ENCODE measurements around the gene CHMP1A. TPM values are rescaled to one million over a fixed set of nuclear protein-coding genes. Genes with fewer than 3 reads are reported as not detected.
A peak's percentile ranks its signal among the peaks of the same experiment; 100 is the strongest.
"Not testable (repeated sequence)": the region's sequence is repeated elsewhere in the genome, so short reads cannot be mapped to it uniquely, and the experiment has no call there.

Gene CHMP1A
- total RNA-seq, 5 donors from 2014 or later (not counting 1 experiment from before 2014, with no cell fraction given), result 73.1 to 97.4 (median 90.4) TPM

GRCh38 chr16:89667000-89667399 lies 9.5 kb upstream of the CHMP1A start:
- H3K27me3 Mint-ChIP-seq; H3K4me3 ChIP-seq (ENCODE audit: control insufficient read depth in 1 of 2, extremely low read depth in 1 of 2, low read length in 1 of 2); POLR2A ChIA-PET; H3K4me3 Mint-ChIP-seq; H3K27ac Mint-ChIP-seq; H3K4me1 ChIP-seq (ENCODE audit: control insufficient read depth in 1 of 2, extremely low read depth in 1 of 2, insufficient read depth in 2 of 2, low read length in 2 of 2); H3K27me3 ChIP-seq (replicated peaks in 1 of 2; ENCODE audit: control insufficient read depth in 2 of 2, extremely low read depth in 1 of 2, insufficient read depth in 2 of 2, low read length in 1 of 2); ATAC-seq (replicated peaks in 1 of 4); H3K27ac ChIP-seq (ENCODE audit: low read length); H3K9me3 Mint-ChIP-seq; H3K36me3 ChIP-seq (ENCODE audit: control insufficient read depth in 2 of 2, extremely low read depth in 1 of 2, insufficient read depth in 1 of 2, low read length in 1 of 2); CTCF ChIA-PET; H3K9me3 ChIP-seq: not testable (repeated sequence)
- peaks cover 9 to 13% (median 11%) of the 10 kb centered on the region in 3 donors for H3K4me1 Mint-ChIP-seq
- WGBS (ENCODE audit: insufficient coverage), result no CpG with 5 or more reads among the region's 7 CpGs
- peaks cover 10% of the 10 kb centered on the region for H3K36me3 Mint-ChIP-seq
- peak in 1 of 35 experiments; percentile 29 for DNase-seq

- Mint-ChIP-seq H3K4me1 (peaks cover 13 to 15% (median 13%) of the 10 kb centered on the region in 3 donors), H3K36me3 (peaks cover 17% of the 10 kb centered on the region)
- ATAC-seq (replicated peaks in 1 of 4); CTCF ChIA-PET; H3K27me3 Mint-ChIP-seq; H3K27ac Mint-ChIP-seq; DNase-seq; H3K27ac ChIP-seq (ENCODE audit: low read length); H3K4me1 ChIP-seq (ENCODE audit: control insufficient read depth in 1 of 2, extremely low read depth in 1 of 2, insufficient read depth in 2 of 2, low read length in 2 of 2); H3K4me3 ChIP-seq (ENCODE audit: control insufficient read depth in 1 of 2, extremely low read depth in 1 of 2, low read length in 1 of 2); H3K9me3 Mint-ChIP-seq; H3K9me3 ChIP-seq; POLR2A ChIA-PET; H3K4me3 Mint-ChIP-seq; H3K27me3 ChIP-seq (replicated peaks in 1 of 2; ENCODE audit: control insufficient read depth in 2 of 2, extremely low read depth in 1 of 2, insufficient read depth in 2 of 2, low read length in 1 of 2); H3K36me3 ChIP-seq (ENCODE audit: control insufficient read depth in 2 of 2, extremely low read depth in 1 of 2, insufficient read depth in 1 of 2, low read length in 1 of 2): not testable (repeated sequence)
- WGBS (ENCODE audit: insufficient coverage), result 80% methylated on average over 2 of the region's 11 CpGs
These were observed 6.7 kb upstream of the CHMP1A start for GRCh38 chr16:89664238-89664637.

- 89% methylated on average over 7 of the region's 9 CpGs for WGBS (ENCODE audit: insufficient coverage)
These were observed 3.7 kb upstream of the CHMP1A start for GRCh38 chr16:89661215-89661614.

GRCh38 chr16:89660146-89660545 lies 2.6 kb upstream of the CHMP1A start:
- Mint-ChIP-seq H3K4me3 (peak overlapping the region in 2 of 3 donors; percentile 15 to 34), H3K36me3 (peaks cover 17% of the 10 kb centered on the region), H3K27ac (no peak overlapping the region), H3K9me3 (no peaks in the 10 kb centered on the region), H3K4me1 (peaks cover 21 to 30% (median 26%) of the 10 kb centered on the region in 3 donors), H3K27me3 (no peaks in the 10 kb centered on the region)
- 97% methylated on average over 6 of the region's 7 CpGs for WGBS (ENCODE audit: insufficient coverage)
- peaks cover 2 to 37% of the 10 kb centered on the region in 2 experiments for H3K4me1 ChIP-seq (ENCODE audit: control insufficient read depth in 1 of 2, extremely low read depth in 1 of 2, insufficient read depth in 2 of 2, low read length in 2 of 2)
- H3K4me3 ChIP-seq (ENCODE audit: control insufficient read depth in 1 of 2, extremely low read depth in 1 of 2, low read length in 1 of 2), result no peak overlapping the region
- H3K9me3 ChIP-seq, result no peaks in the 10 kb centered on the region
- ATAC-seq (replicated peaks in 1 of 4) (no peak), DNase-seq (no peak)
- peaks cover 4 to 8% of the 10 kb centered on the region in 2 donors for H3K36me3 ChIP-seq (ENCODE audit: control insufficient read depth in 2 of 2, extremely low read depth in 1 of 2, insufficient read depth in 1 of 2, low read length in 1 of 2)
- no peak overlapping the region for H3K27ac ChIP-seq (ENCODE audit: low read length)
- ChIA-PET POLR2A (no interaction called here), CTCF (no interaction called here)
- H3K27me3 ChIP-seq (replicated peaks in 1 of 2; ENCODE audit: control insufficient read depth in 2 of 2, extremely low read depth in 1 of 2, insufficient read depth in 2 of 2, low read length in 1 of 2), result no peaks in the 10 kb centered on the region

More at GRCh38 chr16:89661215-89661614, 3.7 kb upstream of the CHMP1A start:
- Histone ChIP-seq H3K4me1 (ENCODE audit: control insufficient read depth in 1 of 2, extremely low read depth in 1 of 2, insufficient read depth in 2 of 2, low read length in 2 of 2) (peaks cover 2 to 28% of the 10 kb centered on the region in 2 experiments), H3K9me3 (no peaks in the 10 kb centered on the region), H3K27me3 (replicated peaks in 1 of 2; ENCODE audit: control insufficient read depth in 2 of 2, extremely low read depth in 1 of 2, insufficient read depth in 2 of 2, low read length in 1 of 2) (no peaks in the 10 kb centered on the region), H3K4me3 (ENCODE audit: control insufficient read depth in 1 of 2, extremely low read depth in 1 of 2, low read length in 1 of 2) (no peak overlapping the region), H3K36me3 (ENCODE audit: control insufficient read depth in 2 of 2, extremely low read depth in 1 of 2, insufficient read depth in 1 of 2, low read length in 1 of 2) (peaks cover 4 to 8% of the 10 kb centered on the region in 2 donors), H3K27ac (ENCODE audit: low read length) (no peak overlapping the region)
- Mint-ChIP-seq H3K4me1 (peaks cover 14 to 19% (median 16%) of the 10 kb centered on the region in 3 donors), H3K9me3 (no peaks in the 10 kb centered on the region), H3K27me3 (no peaks in the 10 kb centered on the region), H3K4me3 (no peak overlapping the region), H3K27ac (no peak overlapping the region), H3K36me3 (peaks cover 17% of the 10 kb centered on the region)
- CTCF ChIA-PET, result no interaction called here
- POLR2A ChIA-PET, result no interaction called here
- ATAC-seq (replicated peaks in 1 of 4), result no peak
- DNase-seq, result no peak

- DNase-seq (peak in 1 of 35 experiments; percentile 8), ATAC-seq (replicated peaks in 1 of 4) (no peak)
- ChIA-PET CTCF (no interaction called here), POLR2A (interaction anchor here in 1 of 2 donors (0.6 kb wide), 1 partner anchor 28 kb away, joined by 3 read pairs; the partner anchor contains the start of gene CDK10)
- Mint-ChIP-seq H3K4me1 (peaks cover 23 to 41% (median 33%) of the 10 kb centered on the region in 3 donors), H3K27ac (peak overlapping the region; percentile 78 to 80), H3K27me3 (no peaks in the 10 kb centered on the region), H3K9me3 (no peaks in the 10 kb centered on the region), H3K36me3 (peaks cover 13% of the 10 kb centered on the region), H3K4me3 (peak overlapping the region; percentile 82 to 88 (median 82))
- Histone ChIP-seq H3K4me1 (ENCODE audit: control insufficient read depth in 1 of 2, extremely low read depth in 1 of 2, insufficient read depth in 2 of 2, low read length in 2 of 2) (peaks cover 2 to 45% of the 10 kb centered on the region in 2 experiments), H3K4me3 (ENCODE audit: control insufficient read depth in 1 of 2, extremely low read depth in 1 of 2, low read length in 1 of 2) (peak overlapping the region; percentile 63 to 87), H3K27ac (ENCODE audit: low read length) (peak overlapping the region; percentile 11), H3K36me3 (ENCODE audit: control insufficient read depth in 2 of 2, extremely low read depth in 1 of 2, insufficient read depth in 1 of 2, low read length in 1 of 2) (peaks cover 2 to 12% of the 10 kb centered on the region in 2 donors), H3K9me3 (no peaks in the 10 kb centered on the region), H3K27me3 (replicated peaks in 1 of 2; ENCODE audit: control insufficient read depth in 2 of 2, extremely low read depth in 1 of 2, insufficient read depth in 2 of 2, low read length in 1 of 2) (no peaks in the 10 kb centered on the region)
- 24% methylated on average over 25 of the region's 27 CpGs for WGBS (ENCODE audit: insufficient coverage)
These were observed 842 bp upstream of the CHMP1A start for GRCh38 chr16:89658221-89658879.

- no peak for ATAC-seq (replicated peaks in 1 of 4)
- H3K4me1 Mint-ChIP-seq, result peaks cover 23 to 41% (median 33%) of the 10 kb centered on the region in 3 donors
- H3K27me3 ChIP-seq (replicated peaks in 1 of 2; ENCODE audit: control insufficient read depth in 2 of 2, extremely low read depth in 1 of 2, insufficient read depth in 2 of 2, low read length in 1 of 2), result no peaks in the 10 kb centered on the region
- peak overlapping the region; percentile 63 to 87 for H3K4me3 ChIP-seq (ENCODE audit: control insufficient read depth in 1 of 2, extremely low read depth in 1 of 2, low read length in 1 of 2)
- ChIA-PET POLR2A (interaction anchor here in 1 of 2 donors (0.6 kb wide), 1 partner anchor 182 kb away, joined by 3 read pairs; no protein-coding TSS in a partner anchor), CTCF (interaction anchor here in 1 of 2 donors (0.6 kb wide), 1 partner anchor 70 kb away, joined by 5 read pairs; no protein-coding TSS in a partner anchor)
- no peak for DNase-seq
- H3K36me3 ChIP-seq (ENCODE audit: control insufficient read depth in 2 of 2, extremely low read depth in 1 of 2, insufficient read depth in 1 of 2, low read length in 1 of 2), result peaks cover 3 to 16% of the 10 kb centered on the region in 2 donors
- no peaks in the 10 kb centered on the region for H3K27me3 Mint-ChIP-seq
- H3K27ac Mint-ChIP-seq, result peak overlapping the region; percentile 75 to 79
- peaks cover 2 to 49% of the 10 kb centered on the region in 2 experiments for H3K4me1 ChIP-seq (ENCODE audit: control insufficient read depth in 1 of 2, extremely low read depth in 1 of 2, insufficient read depth in 2 of 2, low read length in 2 of 2)
- H3K9me3 Mint-ChIP-seq, result no peaks in the 10 kb centered on the region
- H3K36me3 Mint-ChIP-seq, result peaks cover 9% of the 10 kb centered on the region
- H3K4me3 Mint-ChIP-seq, result peak overlapping the region; percentile 81 to 82 (median 82)
- H3K9me3 ChIP-seq, result no peaks in the 10 kb centered on the region
- peak overlapping the region; percentile 57 for H3K27ac ChIP-seq (ENCODE audit: low read length)
- WGBS (ENCODE audit: insufficient coverage), result 42% methylated on average over 30 of the region's 32 CpGs
These were observed 930 bp downstream of the CHMP1A start for GRCh38 chr16:89656435-89657121.
